GM18867 (cell line): Measurements from ENCODE around the gene ATP1B2.

Experiments used
- ATAC-seq: cut with Tn5 transposase; IDR thresholded peaks from one replicate; pipeline ENCODE4 v1.9.1; 2021; ENCODE audit warnings: mild to moderate bottlenecking, moderate library complexity; ENCODE audit not compliant: unreplicated experiment

Gene ATP1B2

DNA sequence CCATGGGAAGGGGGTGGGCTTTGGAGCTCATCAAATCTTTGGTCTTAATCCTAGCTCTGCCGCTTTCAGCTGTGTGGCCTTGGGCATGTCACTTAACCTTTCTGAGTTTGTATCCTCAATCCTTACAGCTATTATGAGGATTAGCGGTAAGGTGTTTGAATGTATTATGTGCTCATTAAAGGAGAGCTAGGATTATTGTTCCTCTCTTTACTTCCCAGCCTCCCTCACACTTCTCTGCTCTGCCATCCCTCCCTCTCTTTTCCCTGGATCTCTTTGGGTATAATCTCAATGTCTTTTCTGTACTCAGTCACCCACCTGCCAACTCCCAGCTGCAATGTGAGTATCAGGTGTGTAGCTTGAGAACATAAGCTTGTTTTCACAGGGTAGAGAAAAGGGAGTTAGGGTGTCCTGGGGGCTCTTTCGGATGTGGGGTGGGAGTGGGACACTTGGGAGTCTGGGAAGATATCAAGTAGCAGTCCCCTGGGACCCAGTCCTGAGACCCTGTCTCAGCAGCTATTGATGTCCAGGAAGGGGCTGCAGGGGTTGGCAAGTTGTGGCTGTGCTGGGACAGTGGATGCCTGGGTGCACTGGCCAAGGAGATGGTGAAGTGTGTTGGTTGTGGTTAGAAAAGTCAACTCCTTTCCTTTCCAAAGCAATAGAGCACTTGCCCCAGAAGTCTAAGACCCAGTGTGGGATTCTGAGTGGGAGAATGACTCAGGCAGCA is 56.1 kb downstream of the ATP1B2 start:
- no peak for ATAC-seq
